ENCODE measurements around the gene MCF2L2.
"Not testable (repeated sequence)": the region's sequence is repeated elsewhere in the genome, so short reads cannot be mapped to it uniquely, and the experiment has no call there.

MCF2L2 gene

DNA sequence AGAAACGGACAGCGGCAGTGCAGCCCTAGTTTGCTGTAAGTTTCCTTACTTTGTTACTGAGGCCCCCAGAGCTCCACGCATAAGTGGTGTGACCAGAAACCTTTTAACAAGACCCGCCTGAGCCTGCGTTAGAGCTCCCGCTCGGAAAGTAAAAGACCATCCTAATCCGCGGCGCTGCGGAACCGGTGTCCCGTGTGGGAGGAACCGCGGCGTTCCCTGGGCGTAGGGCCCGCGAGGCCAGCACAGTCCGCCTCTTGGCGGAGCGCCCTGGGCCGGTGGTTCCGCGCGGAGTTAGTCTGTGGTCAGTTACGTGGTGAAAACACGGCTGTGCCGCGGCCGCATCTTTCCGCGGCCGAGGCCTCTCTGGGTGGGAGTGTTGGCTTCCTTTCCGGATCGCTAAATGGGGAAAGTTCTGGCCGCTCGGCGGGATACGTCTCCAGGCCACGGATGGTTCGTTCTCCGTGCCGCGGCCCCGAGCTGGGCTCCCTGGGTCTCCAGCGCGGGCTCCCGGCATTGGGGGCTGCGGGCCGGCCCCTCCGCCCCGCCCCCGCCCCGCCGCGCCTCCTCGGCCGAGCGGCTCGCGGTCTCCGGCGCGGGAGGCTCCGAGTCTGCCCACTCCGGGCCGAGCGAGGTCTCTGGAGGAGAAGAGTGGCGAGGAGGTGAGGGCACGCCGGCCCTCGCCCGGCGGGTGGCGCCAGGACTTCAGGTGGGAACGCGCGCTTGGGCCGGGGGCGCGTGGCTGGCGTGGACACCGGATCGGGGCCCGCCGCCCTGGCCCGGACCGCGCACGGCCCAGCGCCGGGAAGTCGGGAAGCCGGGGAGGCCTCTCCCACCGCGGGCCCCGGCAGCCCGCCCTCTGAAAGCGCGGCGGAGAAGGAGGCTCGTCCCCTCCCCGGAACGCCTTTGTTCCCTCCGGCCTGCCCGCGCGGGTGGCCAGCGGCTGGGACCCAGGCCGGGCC, 174.6 kb downstream of the MCF2L2 start:
- H3K9me3 Mint-ChIP-seq, result no peaks in the 10 kb centered on the region
- H3K4me1 Mint-ChIP-seq, result peaks cover 21% of the 10 kb centered on the region
- H3K27me3 Mint-ChIP-seq, result peaks cover 20% of the 10 kb centered on the region
- peak overlapping the region; percentile 57 for H3K27ac Mint-ChIP-seq
- peaks cover 16% of the 10 kb centered on the region for H3K36me3 Mint-ChIP-seq
- H3K4me3 Mint-ChIP-seq, result peak overlapping the region; percentile 85

DNA sequence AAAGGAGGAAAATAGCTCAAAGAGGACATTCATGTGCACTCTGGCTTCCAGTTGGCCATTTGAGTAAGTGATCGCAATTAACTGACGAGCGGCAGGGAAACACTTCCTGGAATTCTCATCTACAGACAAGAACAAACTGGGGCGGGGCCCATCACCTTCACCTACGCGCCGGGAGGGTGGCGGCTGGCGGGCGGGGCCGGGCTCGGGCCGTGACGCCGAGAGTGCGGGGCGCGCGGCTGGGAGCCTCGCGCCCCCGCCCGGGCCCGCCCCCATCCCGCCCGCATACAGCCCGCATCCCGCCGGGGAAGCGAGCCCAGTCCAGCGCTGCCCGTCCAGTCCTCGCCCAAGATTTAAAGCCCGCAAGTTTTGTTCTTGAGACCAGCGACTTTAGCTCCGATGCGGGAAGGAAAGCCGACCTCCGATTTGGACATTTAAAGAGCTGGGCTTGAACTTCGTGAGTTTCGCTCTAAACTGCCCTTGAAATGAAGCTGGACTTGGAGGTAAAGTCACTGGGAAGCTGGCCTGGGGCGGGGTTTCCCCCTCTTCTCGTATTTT, 175.4 kb downstream of the MCF2L2 start, which contains the start of gene B3GNT5:
B3GNT5 (plus strand) TSS at position 281 of the 555 bp plus-strand sequence. CDS start 16,546 bp downstream, outside the sequence.
- H3K27me3 Mint-ChIP-seq, result peaks cover 19% of the 10 kb centered on the region
- H3K4me1 Mint-ChIP-seq, result peaks cover 21% of the 10 kb centered on the region
- H3K4me3 Mint-ChIP-seq, result peak within 1 kb of the TSS; percentile 85
- H3K27ac Mint-ChIP-seq, result peak within 1 kb of the TSS; percentile 57
- no peaks in the 10 kb centered on the region for H3K9me3 Mint-ChIP-seq
- H3K36me3 Mint-ChIP-seq, result peaks cover 13% of the 10 kb centered on the region

DNA sequence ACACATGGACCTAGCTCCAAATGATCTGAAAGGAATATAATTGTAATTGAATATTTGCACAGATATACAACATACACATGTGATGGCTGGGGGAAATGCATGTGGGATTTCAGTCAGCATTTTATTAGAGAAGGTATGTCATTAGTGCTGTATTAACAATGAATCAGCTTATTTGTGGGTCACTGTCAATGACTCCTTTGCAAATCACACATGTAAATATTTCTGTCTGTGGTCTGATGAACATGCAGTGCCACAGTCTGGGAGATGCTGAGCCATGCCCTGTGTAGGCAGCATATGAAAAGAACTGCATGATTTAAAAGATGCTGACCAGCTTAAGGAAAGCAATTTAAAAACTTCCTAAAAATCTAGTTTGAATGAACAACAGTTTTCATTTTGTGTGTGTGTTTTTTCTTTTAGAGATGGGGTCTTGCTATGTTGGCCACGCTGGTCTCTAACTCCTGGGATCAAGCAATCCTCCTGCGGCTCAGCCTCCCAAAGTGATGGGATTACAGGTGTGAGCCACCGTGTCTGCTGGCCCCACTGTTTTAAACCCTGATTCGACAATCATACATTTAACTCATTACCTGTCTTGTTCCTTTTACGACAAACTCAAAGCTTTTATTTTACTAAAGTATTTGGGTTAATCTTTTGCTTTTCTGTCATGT, 176.2 kb downstream of the MCF2L2 start:
- Mint-ChIP-seq H3K27me3 (peaks cover 16% of the 10 kb centered on the region), H3K36me3 (peaks cover 12% of the 10 kb centered on the region), H3K27ac (peak overlapping the region; percentile 48), H3K4me3 (peak overlapping the region; percentile 83), H3K4me1 (peaks cover 21% of the 10 kb centered on the region), H3K9me3 (no peaks in the 10 kb centered on the region)

DNA sequence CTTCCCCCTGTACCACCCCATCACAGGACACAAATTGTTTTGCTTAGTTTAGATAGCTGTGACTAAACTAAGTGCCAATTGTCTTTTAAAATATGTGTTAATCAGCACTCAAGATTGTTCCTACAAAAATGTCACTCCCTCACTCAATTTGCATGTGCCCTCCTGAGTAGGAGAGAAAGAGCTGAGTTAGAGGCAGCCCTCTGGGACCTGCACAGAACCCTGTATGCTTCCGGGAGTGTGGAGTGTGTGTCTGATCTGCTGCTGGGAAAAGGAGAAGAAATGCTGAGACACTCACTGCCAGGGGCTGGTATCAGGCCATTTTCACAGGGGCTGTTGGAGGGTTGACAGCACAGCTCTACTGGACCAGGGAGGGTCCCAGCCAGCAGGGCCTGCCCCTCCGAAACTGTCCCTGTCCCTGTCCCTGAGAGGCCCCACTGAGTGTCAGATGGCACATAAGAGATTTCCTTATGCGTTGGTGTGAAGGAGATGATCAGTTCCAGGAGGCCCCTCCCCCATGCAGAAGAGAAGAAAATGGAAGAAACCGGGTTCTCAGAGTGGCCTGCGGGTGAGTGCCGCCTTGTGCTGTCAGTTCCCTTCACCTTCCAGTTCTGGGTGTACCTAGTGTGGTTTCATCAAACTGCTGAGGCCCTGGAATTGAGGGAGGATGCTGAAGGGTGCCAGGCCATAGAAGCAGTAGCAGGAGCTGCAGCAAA, 179.3 kb downstream of the MCF2L2 start:
- Mint-ChIP-seq H3K36me3 (no peaks in the 10 kb centered on the region), H3K9me3 (no peaks in the 10 kb centered on the region), H3K27me3 (peaks cover 6% of the 10 kb centered on the region), H3K27ac (no peak overlapping the region), H3K4me1 (peaks cover 6% of the 10 kb centered on the region), H3K4me3 (no peak overlapping the region)

DNA sequence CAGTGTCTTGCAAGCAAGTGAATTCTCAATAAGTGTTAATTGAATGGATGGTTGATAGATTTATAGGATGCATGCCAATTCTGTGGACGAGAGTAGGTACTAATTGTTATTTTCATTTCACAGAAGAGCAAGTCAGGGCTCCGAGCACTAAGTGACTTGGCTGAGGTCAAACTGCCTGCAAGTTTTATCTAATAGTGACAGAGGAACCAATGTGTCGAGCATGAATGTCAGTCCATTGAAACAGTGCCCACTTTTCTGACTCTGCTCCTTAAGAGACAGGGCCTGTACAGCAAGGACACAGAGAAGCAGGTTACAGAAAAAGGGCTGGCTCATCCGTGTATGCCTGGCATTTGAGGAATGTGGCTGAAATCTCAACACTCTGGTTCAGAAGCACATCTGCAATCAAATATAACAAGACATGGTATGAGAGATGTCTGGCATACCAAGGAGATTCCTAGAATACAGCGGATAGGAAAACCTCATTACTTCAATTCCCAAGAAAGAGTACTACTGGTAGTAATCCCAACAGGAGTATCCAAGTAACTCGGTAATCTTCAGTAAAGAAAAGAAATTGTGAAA, 181.3 kb downstream of the MCF2L2 start:
- H3K4me1 Mint-ChIP-seq, result no peaks in the 10 kb centered on the region
- H3K36me3 Mint-ChIP-seq, result peaks cover 2% of the 10 kb centered on the region
- H3K4me3 Mint-ChIP-seq, result no peak overlapping the region
- peaks cover 2% of the 10 kb centered on the region for H3K27me3 Mint-ChIP-seq
- no peaks in the 10 kb centered on the region for H3K9me3 Mint-ChIP-seq
- no peak overlapping the region for H3K27ac Mint-ChIP-seq

DNA sequence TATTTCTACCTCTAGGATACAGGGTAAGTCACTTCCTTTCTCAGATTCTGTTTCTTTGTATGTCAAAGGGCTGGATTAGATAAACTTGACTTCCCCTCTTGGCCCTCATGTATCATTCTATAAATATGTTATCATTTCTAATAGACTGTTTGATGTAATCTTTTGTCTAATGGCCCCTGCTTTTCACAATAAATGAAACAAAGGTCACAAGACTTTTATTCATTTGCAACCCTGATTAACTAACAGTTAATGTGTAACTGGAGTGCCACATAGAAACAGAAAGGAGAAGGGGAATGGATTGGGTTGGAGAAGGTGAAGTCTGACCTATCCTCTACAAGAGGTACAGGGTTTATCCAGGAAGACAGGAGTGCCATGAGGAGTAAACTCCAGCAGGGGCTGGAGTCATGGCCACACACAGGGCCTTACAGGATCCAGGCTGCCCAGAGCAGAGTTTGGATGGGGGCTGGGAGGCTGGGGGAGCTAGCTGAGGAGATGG, 183.4 kb downstream of the MCF2L2 start:
- H3K4me3 Mint-ChIP-seq, result no peak overlapping the region
- H3K9me3 Mint-ChIP-seq, result no peaks in the 10 kb centered on the region
- H3K27ac Mint-ChIP-seq, result no peak overlapping the region
- peaks cover 2% of the 10 kb centered on the region for H3K27me3 Mint-ChIP-seq
- H3K4me1 Mint-ChIP-seq, result no peaks in the 10 kb centered on the region
- peaks cover 7% of the 10 kb centered on the region for H3K36me3 Mint-ChIP-seq

DNA sequence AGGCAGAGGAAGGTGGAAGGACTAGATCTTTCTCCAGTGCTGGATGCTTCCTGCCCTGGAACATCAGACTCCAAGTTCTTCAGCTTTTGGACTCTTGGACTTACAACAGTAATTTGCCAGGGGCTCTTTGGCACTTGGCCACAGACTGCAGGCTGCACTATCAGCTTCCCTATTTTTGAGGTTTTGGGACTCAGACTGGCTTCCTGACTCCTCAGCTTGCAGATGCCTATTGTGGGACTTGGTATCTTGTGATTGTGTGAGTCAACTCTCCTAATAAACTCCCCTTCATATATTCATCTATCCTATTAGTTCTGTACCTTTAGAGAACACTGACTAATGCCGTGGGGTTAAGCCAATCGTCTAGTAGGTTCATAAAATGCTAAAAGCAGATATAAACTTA, 184.2 kb downstream of the MCF2L2 start:
- H3K27ac Mint-ChIP-seq, result no peak overlapping the region

DNA sequence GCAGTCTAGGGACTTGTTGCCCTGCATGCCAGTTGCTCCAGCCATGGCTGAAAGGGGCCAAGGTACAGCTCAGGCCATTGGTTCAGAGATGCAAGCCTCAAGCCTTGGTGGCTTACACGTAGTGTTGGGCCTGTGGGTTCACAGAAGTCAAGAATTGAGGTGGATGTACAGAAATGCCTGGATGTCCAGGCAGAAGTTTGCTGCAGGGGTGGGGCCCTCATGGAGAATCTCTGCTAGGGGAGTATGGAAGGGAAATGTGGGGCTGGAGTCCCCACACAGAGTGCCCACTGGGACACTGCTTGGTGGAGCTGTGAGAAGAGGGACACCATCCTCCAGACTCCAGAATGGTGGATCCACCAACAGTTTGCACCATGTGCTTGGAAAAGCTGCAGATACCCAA, 186.0 kb downstream of the MCF2L2 start:
- H3K36me3 Mint-ChIP-seq, result peaks cover 7% of the 10 kb centered on the region
- H3K27me3 Mint-ChIP-seq, result peaks cover 2% of the 10 kb centered on the region
- no peak overlapping the region for H3K27ac Mint-ChIP-seq
- no peak overlapping the region for H3K4me3 Mint-ChIP-seq
- no peaks in the 10 kb centered on the region for H3K4me1 Mint-ChIP-seq
- H3K9me3 Mint-ChIP-seq, result no peaks in the 10 kb centered on the region

More for the DNA sequence above, 184.2 kb downstream of the MCF2L2 start:
- Mint-ChIP-seq H3K4me1 (no peaks in the 10 kb centered on the region), H3K27me3 (peaks cover 4% of the 10 kb centered on the region), H3K36me3 (peaks cover 7% of the 10 kb centered on the region), H3K4me3 (no peak overlapping the region), H3K9me3 (no peaks in the 10 kb centered on the region)

DNA sequence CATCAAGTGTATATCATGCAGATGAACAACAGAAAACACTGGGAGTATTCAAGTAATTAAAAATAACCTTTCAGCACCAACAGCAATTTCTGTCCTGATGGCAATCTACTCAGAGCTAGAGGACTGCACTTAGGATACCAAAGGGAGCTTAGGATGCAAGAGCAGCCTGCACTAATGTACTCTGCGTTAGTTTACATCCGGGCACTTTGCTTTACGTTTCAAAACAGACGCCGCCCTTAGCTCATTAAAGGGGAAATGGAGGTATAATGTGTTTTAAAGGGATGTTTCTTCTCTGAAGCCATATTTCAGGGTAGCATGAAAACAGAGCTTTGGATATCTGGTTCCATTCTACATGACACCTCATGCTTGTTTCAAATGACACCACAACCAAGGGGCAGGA, 189.4 kb downstream of the MCF2L2 start:
- H3K4me3 Mint-ChIP-seq, result no peak overlapping the region
- H3K27ac Mint-ChIP-seq, result no peak overlapping the region
- H3K36me3 Mint-ChIP-seq, result peaks cover 7% of the 10 kb centered on the region
- H3K27me3 Mint-ChIP-seq, result peaks cover 2% of the 10 kb centered on the region
- H3K4me1 Mint-ChIP-seq, result peaks cover under 1% of the 10 kb centered on the region
- no peaks in the 10 kb centered on the region for H3K9me3 Mint-ChIP-seq

DNA sequence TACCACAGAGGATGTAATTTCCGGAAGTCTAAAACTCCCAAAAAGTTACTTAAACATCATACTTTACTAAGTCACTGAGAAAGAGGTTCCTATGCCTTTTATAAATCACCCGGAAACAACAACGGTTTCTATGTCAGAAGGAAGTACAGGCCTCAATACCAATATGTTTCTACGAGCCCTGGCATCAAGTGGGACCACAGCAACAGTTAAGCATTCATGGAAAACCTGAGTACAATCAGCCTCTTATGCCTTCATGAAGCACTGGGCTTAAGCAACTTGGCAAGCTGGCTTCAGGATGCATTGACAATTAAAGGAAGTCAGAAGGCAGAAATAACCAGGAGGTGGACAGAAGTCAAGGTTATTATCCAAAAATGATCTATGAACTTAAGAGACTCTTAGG, 194.5 kb downstream of the MCF2L2 start:
- Mint-ChIP-seq H3K27ac (no peak overlapping the region), H3K36me3 (no peaks in the 10 kb centered on the region), H3K4me3 (no peak overlapping the region), H3K9me3 (no peaks in the 10 kb centered on the region), H3K4me1 (peaks cover 4% of the 10 kb centered on the region), H3K27me3 (no peaks in the 10 kb centered on the region)

DNA sequence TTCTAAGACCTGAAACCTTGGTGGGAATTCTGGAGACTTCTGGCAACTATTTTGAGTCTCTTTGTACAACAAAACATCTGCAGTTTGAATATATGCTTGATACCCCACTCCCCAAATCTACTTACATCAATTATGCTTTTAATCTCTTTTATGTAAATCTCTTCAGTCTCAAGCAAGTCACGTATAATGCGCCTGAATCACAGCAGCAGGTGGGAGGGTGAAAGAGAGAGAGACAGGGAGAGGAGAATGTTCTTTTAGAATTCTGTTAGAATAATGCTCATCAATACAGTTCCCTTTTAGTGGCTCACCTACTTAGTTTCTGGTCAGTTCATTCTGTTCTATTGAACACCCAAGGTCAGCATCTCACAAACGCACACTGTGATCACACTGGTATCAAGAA, 197.6 kb downstream of the MCF2L2 start:
- Mint-ChIP-seq H3K36me3 (no peaks in the 10 kb centered on the region), H3K27me3 (no peaks in the 10 kb centered on the region), H3K27ac (no peak overlapping the region), H3K9me3 (no peaks in the 10 kb centered on the region), H3K4me1 (peaks cover 15% of the 10 kb centered on the region), H3K4me3 (no peak overlapping the region)

DNA sequence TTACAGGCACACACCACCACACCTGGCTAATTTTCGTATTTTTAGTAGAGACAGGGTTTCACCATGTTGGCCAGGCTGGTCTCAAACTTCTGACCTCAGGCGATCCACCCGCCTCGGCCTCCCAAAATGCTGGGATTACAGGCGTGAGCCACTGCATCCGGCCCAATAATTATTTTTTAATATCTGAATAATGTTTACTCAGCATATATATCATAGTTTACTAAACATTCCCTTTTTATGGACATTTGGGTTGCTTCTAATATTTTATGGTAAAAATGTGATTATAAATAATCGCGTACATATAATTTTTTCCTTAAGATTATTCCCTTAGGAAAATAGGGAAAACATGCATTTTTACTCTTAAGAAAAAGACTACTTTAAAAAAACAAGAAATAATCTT, 198.2 kb downstream of the MCF2L2 start:
- H3K4me1 Mint-ChIP-seq, result peaks cover 16% of the 10 kb centered on the region
- not testable (repeated sequence) for H3K27ac Mint-ChIP-seq, H3K36me3 Mint-ChIP-seq, H3K27me3 Mint-ChIP-seq, H3K9me3 Mint-ChIP-seq, H3K4me3 Mint-ChIP-seq

DNA sequence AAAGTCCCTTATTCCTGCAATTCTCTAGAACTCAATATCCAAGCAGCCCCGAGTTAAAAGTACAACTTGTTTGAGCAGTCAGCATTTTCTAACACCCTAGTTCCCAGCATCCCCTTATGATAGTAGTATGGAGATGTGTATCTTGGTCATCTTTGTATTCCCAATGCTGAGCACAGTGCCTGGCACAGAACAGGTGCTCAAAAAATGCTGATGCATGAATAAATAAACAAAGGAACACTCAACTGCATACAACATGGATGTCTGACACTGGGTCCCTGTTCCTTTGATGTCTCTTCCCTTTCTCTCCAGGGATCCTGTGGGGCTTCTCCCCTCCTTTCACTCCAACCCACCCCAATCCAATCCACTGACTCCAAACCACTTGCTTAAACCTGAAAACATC, 199.2 kb downstream of the MCF2L2 start:
- H3K27ac Mint-ChIP-seq, result no peak overlapping the region

DNA sequence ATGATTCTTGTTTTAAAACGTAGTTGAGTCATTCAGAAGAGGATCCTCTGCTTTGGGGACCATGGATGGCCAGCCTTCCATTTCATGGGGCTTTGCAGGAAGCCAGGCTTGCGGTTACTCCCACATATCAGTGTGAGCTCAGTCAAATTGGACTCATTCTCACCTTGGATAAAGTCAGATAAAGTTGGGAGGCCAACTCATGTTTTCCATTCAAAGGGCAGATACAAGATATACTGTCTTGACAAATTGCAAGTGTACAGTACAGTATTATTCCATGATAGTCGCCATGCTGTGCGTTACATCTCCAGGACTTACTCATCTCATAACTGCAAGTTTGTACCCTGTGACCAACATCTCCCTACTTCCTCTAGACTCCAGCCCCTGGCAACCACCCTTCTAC, 200.8 kb downstream of the MCF2L2 start:
- Mint-ChIP-seq H3K4me1 (peaks cover 29% of the 10 kb centered on the region), H3K27me3 (no peaks in the 10 kb centered on the region), H3K36me3 (no peaks in the 10 kb centered on the region), H3K9me3 (no peaks in the 10 kb centered on the region), H3K4me3 (no peak overlapping the region), H3K27ac (no peak overlapping the region)

More for the DNA sequence above, 199.2 kb downstream of the MCF2L2 start:
- Mint-ChIP-seq H3K36me3 (no peaks in the 10 kb centered on the region), H3K4me1 (peaks cover 26% of the 10 kb centered on the region), H3K27me3 (no peaks in the 10 kb centered on the region), H3K4me3 (no peak overlapping the region), H3K9me3 (no peaks in the 10 kb centered on the region)

DNA sequence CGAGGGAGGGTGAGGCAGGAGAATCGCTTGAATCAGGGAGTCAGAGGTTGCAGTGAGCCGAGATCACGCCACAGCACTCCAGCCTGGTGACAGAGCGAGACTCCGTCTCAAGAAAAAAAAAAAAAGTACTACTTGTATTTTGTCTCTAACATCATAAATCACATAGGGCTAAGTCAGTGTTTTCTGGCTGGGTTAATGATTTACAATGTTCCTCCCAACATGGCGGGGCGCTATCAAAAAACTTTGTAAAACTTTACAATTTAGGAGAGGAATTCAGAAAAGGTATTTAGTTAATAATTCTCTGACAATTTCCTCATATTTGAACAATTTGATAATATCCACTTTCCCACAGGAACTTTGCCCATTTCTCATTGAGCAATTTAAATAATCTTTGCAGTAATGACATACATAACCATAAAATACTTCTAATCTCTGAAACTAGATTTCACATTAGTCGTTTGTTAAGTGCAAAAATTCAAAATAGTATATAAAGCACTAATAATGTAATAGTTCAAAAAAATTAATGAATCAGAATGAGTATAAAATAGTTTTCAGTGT, 202.0 kb downstream of the MCF2L2 start:
- H3K9me3 Mint-ChIP-seq, result no peaks in the 10 kb centered on the region
- H3K4me3 Mint-ChIP-seq, result no peak overlapping the region
- no peak overlapping the region for H3K27ac Mint-ChIP-seq
- H3K4me1 Mint-ChIP-seq, result peaks cover 29% of the 10 kb centered on the region
- no peaks in the 10 kb centered on the region for H3K27me3 Mint-ChIP-seq
- H3K36me3 Mint-ChIP-seq, result no peaks in the 10 kb centered on the region

All from activated naive CD4-positive, alpha-beta T cell treated with anti-CD3 and anti-CD28 coated beads, Interleukin-2, amount 50 U/mL, for 24 hours (primary cell).